ENCODE data around the gene HEATR5A. TPM values are rescaled to one million over a fixed set of nuclear protein-coding genes. Genes with fewer than 3 reads are reported as not detected.

Gene HEATR5A
- total and polyA plus RNA-seq, 2 of the 13 experiments (the other 11 are each of a cell fraction or from before 2014, with no cell fraction given), result 36.4 to 105 TPM

GRCh38 chr14:31270196-31270772, 150.1 kb downstream of the HEATR5A start (continued):
- TF ChIP-seq E2F5 (CRISPR knock-in tag; conservative IDR thresholded peaks at IDR 0.05), result peak; percentile 41; the same call in 1 of the 2 replicates
- TF ChIP-seq TBX2 (CRISPR knock-in tag; IDR thresholded peaks at IDR 0.05; ENCODE audit: borderline replicate concordance), result peak; percentile 79
- TF ChIP-seq, protein P1, sequence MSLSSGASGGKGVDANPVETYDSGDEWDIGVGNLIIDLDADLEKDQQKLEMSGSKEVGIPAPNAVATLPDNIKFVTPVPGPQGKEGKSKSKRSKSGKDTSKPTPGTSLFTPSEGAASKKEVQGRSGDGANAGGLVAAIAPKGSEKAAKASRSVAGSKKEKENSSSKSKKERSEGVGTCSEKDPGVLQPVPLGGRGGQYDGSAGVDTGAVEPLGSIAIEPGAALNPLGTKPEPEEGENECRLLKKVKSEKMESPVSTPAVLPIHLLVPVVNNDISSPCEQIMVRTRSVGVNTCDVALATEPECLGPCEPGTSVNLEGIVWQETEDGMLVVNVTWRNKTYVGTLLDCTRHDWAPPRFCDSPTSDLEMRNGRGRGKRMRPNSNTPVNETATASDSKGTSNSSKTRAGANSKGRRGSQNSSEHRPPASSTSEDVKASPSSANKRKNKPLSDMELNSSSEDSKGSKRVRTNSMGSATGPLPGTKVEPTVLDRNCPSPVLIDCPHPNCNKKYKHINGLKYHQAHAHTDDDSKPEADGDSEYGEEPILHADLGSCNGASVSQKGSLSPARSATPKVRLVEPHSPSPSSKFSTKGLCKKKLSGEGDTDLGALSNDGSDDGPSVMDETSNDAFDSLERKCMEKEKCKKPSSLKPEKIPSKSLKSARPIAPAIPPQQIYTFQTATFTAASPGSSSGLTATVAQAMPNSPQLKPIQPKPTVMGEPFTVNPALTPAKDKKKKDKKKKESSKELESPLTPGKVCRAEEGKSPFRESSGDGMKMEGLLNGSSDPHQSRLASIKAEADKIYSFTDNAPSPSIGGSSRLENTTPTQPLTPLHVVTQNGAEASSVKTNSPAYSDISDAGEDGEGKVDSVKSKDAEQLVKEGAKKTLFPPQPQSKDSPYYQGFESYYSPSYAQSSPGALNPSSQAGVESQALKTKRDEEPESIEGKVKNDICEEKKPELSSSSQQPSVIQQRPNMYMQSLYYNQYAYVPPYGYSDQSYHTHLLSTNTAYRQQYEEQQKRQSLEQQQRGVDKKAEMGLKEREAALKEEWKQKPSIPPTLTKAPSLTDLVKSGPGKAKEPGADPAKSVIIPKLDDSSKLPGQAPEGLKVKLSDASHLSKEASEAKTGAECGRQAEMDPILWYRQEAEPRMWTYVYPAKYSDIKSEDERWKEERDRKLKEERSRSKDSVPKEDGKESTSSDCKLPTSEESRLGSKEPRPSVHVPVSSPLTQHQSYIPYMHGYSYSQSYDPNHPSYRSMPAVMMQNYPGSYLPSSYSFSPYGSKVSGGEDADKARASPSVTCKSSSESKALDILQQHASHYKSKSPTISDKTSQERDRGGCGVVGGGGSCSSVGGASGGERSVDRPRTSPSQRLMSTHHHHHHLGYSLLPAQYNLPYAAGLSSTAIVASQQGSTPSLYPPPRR (CRISPR knock-in tag; IDR thresholded peaks at IDR 0.05; ENCODE audit: borderline replicate concordance), result peak; percentile 27; the same call in 1 of the 2 replicates
- TF ChIP-seq HNRNPLL (IDR thresholded peaks at IDR 0.05; ENCODE audit: low read depth, low read length, poor library complexity, severe bottlenecking), result no peak
- TF ChIP-seq SPEN (CRISPR knock-in tag; IDR thresholded peaks at IDR 0.05; ENCODE audit: low read depth), result no peak; the same call in 1 of the 2 replicates
- TF ChIP-seq ADNP (CRISPR knock-in tag; IDR thresholded peaks at IDR 0.05), result 0 out of 2 replicates have a peak, but pooled peaks have one; percentile 24
- TF ChIP-seq RARG (CRISPR knock-in tag; IDR thresholded peaks at IDR 0.05; ENCODE audit: low read depth), result peak; percentile 79; the same call in 1 of the 2 replicates
- TF ChIP-seq YY1 (IDR thresholded peaks at IDR 0.05; ENCODE audit: insufficient read depth, insufficient replicate concordance, low read depth, low read length), result no peak
- no peak for TF ChIP-seq RNF2 (conservative IDR thresholded peaks at IDR 0.05; ENCODE audit: low read depth)
- TF ChIP-seq ZNF383 (CRISPR knock-in tag; IDR thresholded peaks at IDR 0.05; ENCODE audit: borderline replicate concordance), result peak; percentile 80; the same call in 1 of the 2 replicates
- 0 out of 2 replicates have a peak, but pooled peaks have one; percentile 59 for TF ChIP-seq ZNF570 (CRISPR knock-in tag; IDR thresholded peaks at IDR 0.05; ENCODE audit: borderline replicate concordance)
- TF ChIP-seq, protein P2, sequence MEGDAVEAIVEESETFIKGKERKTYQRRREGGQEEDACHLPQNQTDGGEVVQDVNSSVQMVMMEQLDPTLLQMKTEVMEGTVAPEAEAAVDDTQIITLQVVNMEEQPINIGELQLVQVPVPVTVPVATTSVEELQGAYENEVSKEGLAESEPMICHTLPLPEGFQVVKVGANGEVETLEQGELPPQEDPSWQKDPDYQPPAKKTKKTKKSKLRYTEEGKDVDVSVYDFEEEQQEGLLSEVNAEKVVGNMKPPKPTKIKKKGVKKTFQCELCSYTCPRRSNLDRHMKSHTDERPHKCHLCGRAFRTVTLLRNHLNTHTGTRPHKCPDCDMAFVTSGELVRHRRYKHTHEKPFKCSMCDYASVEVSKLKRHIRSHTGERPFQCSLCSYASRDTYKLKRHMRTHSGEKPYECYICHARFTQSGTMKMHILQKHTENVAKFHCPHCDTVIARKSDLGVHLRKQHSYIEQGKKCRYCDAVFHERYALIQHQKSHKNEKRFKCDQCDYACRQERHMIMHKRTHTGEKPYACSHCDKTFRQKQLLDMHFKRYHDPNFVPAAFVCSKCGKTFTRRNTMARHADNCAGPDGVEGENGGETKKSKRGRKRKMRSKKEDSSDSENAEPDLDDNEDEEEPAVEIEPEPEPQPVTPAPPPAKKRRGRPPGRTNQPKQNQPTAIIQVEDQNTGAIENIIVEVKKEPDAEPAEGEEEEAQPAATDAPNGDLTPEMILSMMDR (CRISPR knock-in tag; IDR thresholded peaks at IDR 0.05), result peak; percentile 94
- TF ChIP-seq THAP7 (CRISPR knock-in tag; IDR thresholded peaks at IDR 0.05), result peak; percentile 62; the same call in 1 of the 2 replicates
- no peak for TF ChIP-seq RORA (CRISPR knock-in tag; IDR thresholded peaks at IDR 0.05)
- TF ChIP-seq ZSCAN31 (CRISPR knock-in tag; IDR thresholded peaks at IDR 0.05; ENCODE audit: low read depth), result peak; percentile 84
- peak; percentile 79 for TF ChIP-seq SMC3 (IDR thresholded peaks at IDR 0.05; ENCODE audit: low read length)
- TF ChIP-seq, protein P3, sequence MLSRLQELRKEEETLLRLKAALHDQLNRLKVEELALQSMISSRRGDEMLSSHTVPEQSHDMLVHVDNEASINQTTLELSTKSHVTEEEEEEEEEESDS (CRISPR knock-in tag; IDR thresholded peaks at IDR 0.05; ENCODE audit: borderline replicate concordance), result no peak
- no peak for TF ChIP-seq ISL2 (CRISPR knock-in tag; IDR thresholded peaks at IDR 0.05)
- no peak for TF ChIP-seq JARID2 (CRISPR knock-in tag; IDR thresholded peaks at IDR 0.05; ENCODE audit: insufficient replicate concordance)
- TF ChIP-seq KLF15 (CRISPR knock-in tag; IDR thresholded peaks at IDR 0.05; ENCODE audit: borderline replicate concordance), result peak; percentile 61; the same call in 1 of the 2 replicates
- TF ChIP-seq KMT2A (CRISPR knock-in tag; IDR thresholded peaks at IDR 0.05), result no peak
